ENCODE data around the gene CASP10.
"Not testable (repeated sequence)": the region's sequence is repeated elsewhere in the genome, so short reads cannot be mapped to it uniquely, and the experiment has no call there.

The CASP10 gene, protein sequence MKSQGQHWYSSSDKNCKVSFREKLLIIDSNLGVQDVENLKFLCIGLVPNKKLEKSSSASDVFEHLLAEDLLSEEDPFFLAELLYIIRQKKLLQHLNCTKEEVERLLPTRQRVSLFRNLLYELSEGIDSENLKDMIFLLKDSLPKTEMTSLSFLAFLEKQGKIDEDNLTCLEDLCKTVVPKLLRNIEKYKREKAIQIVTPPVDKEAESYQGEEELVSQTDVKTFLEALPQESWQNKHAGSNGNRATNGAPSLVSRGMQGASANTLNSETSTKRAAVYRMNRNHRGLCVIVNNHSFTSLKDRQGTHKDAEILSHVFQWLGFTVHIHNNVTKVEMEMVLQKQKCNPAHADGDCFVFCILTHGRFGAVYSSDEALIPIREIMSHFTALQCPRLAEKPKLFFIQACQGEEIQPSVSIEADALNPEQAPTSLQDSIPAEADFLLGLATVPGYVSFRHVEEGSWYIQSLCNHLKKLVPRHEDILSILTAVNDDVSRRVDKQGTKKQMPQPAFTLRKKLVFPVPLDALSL

DNA sequence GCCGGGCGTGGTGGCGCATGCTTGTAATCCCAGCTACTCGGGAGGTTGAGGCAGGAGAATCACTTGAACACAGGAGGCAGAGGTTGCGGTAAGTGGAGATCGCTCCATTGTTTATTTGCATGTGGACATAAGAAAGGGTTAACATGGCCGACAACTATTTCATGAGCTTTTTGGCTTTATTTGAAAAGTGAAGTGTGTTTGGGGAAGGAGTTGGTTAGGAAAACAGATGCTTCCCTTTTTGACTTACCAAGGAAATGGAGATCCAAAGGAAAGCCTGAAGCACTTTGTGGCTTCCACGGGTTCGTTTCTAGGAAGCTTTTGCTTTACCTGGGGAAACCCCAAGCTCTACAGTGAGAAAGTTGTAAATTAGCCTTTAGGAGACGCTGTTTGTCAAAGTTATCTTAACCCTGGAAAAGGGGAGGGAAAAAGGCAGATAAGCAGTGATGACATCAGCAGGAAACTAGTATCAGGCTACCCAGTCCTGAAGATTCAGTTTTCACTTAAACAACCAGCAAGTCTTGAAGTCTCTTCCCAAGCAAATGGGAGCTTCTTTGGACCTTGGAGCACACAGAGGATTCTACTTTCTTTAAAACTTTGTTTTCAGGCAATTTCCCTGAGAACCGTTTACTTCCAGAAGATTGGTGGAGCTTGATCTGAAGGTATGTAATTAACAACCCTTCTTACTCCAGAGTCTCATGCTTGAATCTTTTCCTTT is at the start of gene CASP10:
CASP10 (plus strand) TSS at position 492 of the 715 bp plus-strand sequence. CDS start 2,637 bp downstream, outside the sequence.
- Histone ChIP-seq H3K27ac (ENCODE audit: low read depth, low read length) (no peak within 1 kb of the TSS), H3K9ac (ENCODE audit: low read length) (no peak within 1 kb of the TSS)

DNA sequence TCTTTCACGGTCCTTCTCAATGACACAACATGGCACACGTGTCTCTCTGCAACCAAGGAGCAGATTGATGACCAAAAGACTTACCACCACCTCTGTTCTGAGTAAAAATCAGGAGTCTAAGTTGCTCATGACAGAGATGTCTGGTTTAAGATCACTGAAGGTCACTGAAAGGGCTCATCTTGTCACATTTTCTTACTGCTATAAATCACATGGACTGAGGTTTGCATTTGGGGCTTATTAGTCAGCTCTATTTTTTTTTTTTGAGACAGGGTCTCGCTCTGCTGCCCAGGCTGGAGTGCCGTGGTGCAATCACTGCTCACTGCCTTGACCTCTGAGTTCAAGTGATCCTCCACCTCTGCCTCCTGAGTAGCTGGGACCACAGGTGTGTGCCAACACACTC is 47.6 kb upstream of the CASP10 start:
- Histone ChIP-seq H3K27ac (ENCODE audit: low read depth, low read length) (no peak overlapping the region), H3K36me3 (ENCODE audit: control insufficient read depth, insufficient read depth, low read length) (peaks cover 44% of the 10 kb centered on the region), H3K4me3 (ENCODE audit: low read length) (no peak overlapping the region), H3K4me1 (ENCODE audit: control insufficient read depth, insufficient read depth, low read length) (no peaks in the 10 kb centered on the region), H3K27me3 (ENCODE audit: control insufficient read depth, insufficient read depth, low read length) (no peaks in the 10 kb centered on the region), H3K9ac (ENCODE audit: low read length) (no peak overlapping the region)

More for the DNA sequence above, at the start of gene CASP10:
- Histone ChIP-seq H3K27me3 (ENCODE audit: control insufficient read depth, insufficient read depth, low read length) (no peaks in the 10 kb centered on the region), H3K4me3 (ENCODE audit: low read length) (peak within 1 kb of the TSS; percentile 60), H3K36me3 (ENCODE audit: control insufficient read depth, insufficient read depth, low read length) (no peaks in the 10 kb centered on the region), H3K4me1 (ENCODE audit: control insufficient read depth, insufficient read depth, low read length) (no peaks in the 10 kb centered on the region)

DNA sequence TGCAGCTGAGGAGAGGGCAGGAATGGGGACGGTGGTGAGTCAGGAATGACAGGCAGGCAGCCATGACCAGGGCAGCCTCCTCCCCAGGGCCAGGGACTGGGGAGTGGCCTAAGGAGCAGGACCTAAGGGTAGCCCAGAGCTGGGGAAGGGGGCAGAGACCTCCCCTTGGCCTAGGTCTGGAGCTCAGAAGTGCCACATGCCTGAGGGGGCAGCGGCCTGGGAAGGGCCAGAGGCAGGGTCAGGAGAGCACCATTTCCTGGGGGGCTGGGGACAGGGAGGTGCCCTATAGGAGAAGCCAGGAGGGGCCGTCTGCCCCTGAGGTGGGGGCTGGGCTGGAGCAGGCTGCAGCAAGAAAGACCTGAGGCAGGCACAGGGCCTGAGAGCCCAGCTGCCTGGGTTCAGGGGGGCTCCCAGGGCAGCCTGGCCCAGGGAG is 46.0 kb upstream of the CASP10 start:
- H3K27me3 ChIP-seq (ENCODE audit: control insufficient read depth, insufficient read depth, low read length), result no peaks in the 10 kb centered on the region
- H3K27ac ChIP-seq (ENCODE audit: low read depth, low read length), result no peak overlapping the region
- peaks cover 44% of the 10 kb centered on the region for H3K36me3 ChIP-seq (ENCODE audit: control insufficient read depth, insufficient read depth, low read length)
- no peak overlapping the region for H3K4me3 ChIP-seq (ENCODE audit: low read length)
- no peak overlapping the region for H3K9ac ChIP-seq (ENCODE audit: low read length)
- H3K4me1 ChIP-seq (ENCODE audit: control insufficient read depth, insufficient read depth, low read length), result no peaks in the 10 kb centered on the region

DNA sequence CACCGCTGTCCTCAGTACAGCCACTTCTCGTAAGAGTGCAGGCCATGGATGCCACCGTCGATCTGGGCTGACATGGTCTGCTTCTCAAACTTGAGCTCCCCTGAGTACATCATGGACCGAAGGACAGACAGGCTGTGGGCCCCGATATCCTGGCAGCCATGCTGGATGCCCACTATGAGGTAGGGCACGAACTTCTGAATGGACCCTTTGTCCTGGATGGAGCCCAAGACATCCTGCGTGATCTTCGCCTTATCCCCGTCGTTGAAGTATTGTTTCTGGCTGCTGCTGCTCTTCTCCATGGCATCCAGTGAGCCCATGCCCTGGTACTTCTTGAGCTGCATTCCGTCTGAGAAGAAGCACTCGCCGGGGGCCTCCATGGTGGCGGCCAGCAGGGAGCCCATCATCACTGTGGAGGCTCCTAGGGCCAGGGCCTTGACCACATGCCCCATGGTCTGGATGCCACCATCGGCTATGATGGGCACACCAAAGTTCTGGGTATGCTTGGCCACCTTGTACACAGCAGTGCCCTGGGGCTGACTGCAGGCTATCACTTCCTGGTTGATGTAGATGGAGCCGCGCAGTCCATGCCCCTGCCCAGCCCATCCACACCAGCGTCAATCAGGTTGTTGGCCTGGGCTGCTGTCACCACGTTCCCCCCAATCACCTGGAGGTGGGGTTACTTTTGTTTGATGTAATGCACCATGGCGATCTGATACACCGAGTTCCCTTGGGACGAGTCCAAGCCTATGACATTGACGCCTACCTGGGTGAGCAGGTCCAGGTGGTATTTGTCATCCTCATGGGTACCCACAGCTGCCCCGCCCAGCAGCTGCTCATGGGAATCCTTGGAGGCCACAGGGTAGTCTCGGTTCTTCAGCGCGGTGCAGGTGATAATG is 45.2 kb upstream of the CASP10 start:
- no peaks in the 10 kb centered on the region for H3K27me3 ChIP-seq (ENCODE audit: control insufficient read depth, insufficient read depth, low read length)
- H3K4me1 ChIP-seq (ENCODE audit: control insufficient read depth, insufficient read depth, low read length), result no peaks in the 10 kb centered on the region
- H3K4me3 ChIP-seq (ENCODE audit: low read length), result no peak overlapping the region
- H3K27ac ChIP-seq (ENCODE audit: low read depth, low read length), result no peak overlapping the region
- H3K9ac ChIP-seq (ENCODE audit: low read length), result no peak overlapping the region
- peaks cover 44% of the 10 kb centered on the region for H3K36me3 ChIP-seq (ENCODE audit: control insufficient read depth, insufficient read depth, low read length)

DNA sequence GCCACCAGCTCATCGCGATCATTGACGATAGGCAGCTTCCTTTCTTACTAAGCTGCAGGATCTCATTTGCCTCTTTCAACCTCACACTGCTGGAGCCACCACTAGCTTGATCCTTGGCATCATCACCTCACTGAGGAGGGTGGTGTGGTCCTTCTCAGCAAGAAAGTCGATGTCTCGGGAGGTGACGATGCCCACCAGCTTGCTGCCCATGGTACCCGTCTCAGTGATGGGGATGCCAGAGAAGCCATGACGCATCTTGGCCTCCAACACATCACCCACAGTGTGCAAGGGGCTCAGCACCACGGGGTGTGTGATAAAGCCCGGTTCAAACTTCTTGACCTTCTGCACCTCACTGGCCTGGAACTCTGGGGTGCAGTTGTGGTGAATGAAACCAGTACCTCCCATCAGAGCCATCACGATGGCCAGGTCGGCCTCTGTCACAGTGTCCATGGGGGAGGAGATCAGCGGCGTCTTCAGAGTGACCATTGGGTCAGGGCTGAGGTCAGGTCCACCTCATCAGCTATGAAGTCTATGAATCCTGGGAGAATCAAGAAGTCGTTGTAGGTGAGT is 44.5 kb upstream of the CASP10 start:
- Histone ChIP-seq H3K36me3 (ENCODE audit: control insufficient read depth, insufficient read depth, low read length) (peaks cover 38% of the 10 kb centered on the region), H3K27me3 (ENCODE audit: control insufficient read depth, insufficient read depth, low read length) (no peaks in the 10 kb centered on the region), H3K4me3 (ENCODE audit: low read length) (no peak overlapping the region), H3K4me1 (ENCODE audit: control insufficient read depth, insufficient read depth, low read length) (no peaks in the 10 kb centered on the region), H3K27ac (ENCODE audit: low read depth, low read length) (no peak overlapping the region), H3K9ac (ENCODE audit: low read length) (no peak overlapping the region)

DNA sequence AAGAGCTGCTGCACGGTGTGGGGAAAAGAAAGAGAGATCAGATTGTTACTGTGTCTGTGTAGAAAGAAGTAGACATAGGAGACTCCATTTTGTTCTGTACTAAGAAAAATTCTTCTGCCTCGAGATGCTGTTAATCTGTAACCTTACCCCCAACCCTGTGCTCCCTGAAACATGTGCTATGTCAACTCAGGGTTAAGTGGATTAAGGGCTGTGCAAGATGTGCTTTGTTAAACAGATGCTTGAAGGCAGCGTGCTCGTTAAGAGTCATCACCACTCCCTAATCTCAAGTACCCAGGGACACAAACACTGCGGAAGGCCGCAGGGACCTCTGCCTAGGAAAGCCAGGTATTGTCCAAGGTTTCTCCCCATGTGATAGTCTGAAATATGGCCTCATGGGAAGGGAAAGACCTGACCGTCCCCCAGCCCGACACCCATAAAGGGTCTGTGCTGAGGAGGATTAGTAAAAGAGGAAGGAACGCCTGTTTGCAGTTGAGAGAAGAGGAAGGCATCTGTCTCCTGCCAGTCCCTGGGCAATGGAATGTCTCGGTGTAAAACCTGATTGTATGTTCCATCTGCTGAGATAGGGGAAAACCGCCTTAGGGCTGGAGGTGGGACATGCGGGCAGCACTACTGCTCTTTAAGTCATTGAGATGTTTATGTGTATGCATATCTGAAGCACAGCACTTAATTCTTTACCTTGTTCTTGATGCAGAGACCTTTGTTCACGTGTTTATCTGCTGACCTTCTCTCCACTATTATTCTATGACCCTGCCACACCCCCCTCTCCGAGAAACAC is 43.8 kb upstream of the CASP10 start:
- H3K27ac ChIP-seq (ENCODE audit: low read depth, low read length); H3K4me1 ChIP-seq (ENCODE audit: control insufficient read depth, insufficient read depth, low read length); H3K4me3 ChIP-seq (ENCODE audit: low read length); H3K9ac ChIP-seq (ENCODE audit: low read length); H3K27me3 ChIP-seq (ENCODE audit: control insufficient read depth, insufficient read depth, low read length): not testable (repeated sequence)
- peaks cover 38% of the 10 kb centered on the region for H3K36me3 ChIP-seq (ENCODE audit: control insufficient read depth, insufficient read depth, low read length)

DNA sequence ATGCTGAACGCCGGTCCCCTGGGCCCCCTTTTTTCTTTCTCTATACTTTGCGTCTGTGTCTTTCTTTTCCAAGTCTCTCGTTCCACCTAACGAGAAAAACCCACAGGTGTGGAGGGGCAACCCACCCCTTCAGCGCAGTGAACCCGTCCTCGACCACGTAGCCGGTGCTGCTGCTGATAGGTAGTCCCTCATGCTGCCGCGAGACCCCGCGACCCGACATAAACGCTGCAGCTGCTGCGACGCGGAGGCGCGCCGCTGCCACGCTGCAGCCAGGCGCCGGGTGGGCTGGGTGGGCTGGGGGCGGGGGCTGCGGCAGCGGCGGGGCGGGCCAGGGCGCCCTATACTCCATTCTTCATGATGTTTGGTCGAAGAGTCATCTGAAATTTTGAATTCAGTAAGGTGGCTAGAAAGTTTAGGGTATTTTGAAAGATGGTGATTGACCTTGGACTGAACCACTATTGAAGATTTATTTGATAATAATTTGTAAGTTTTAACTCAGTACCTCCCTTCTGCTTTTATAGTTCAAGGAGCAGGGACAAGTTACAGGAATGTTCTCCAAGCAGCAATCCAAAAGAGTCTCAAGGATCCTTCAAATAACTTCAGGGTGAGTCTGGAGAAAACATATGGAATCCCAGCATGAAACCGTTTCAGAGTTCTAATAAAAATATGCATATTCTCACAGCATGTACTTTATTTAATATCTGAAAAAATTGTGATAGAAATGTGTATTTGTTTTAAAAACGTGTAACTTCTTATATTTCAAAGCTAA is 42.9 kb upstream of the CASP10 start:
- Histone ChIP-seq H3K4me3 (ENCODE audit: low read length) (no peak overlapping the region), H3K36me3 (ENCODE audit: control insufficient read depth, insufficient read depth, low read length) (peaks cover 38% of the 10 kb centered on the region), H3K9ac (ENCODE audit: low read length) (no peak overlapping the region), H3K4me1 (ENCODE audit: control insufficient read depth, insufficient read depth, low read length) (no peaks in the 10 kb centered on the region), H3K27ac (ENCODE audit: low read depth, low read length) (no peak overlapping the region), H3K27me3 (ENCODE audit: control insufficient read depth, insufficient read depth, low read length) (no peaks in the 10 kb centered on the region)

DNA sequence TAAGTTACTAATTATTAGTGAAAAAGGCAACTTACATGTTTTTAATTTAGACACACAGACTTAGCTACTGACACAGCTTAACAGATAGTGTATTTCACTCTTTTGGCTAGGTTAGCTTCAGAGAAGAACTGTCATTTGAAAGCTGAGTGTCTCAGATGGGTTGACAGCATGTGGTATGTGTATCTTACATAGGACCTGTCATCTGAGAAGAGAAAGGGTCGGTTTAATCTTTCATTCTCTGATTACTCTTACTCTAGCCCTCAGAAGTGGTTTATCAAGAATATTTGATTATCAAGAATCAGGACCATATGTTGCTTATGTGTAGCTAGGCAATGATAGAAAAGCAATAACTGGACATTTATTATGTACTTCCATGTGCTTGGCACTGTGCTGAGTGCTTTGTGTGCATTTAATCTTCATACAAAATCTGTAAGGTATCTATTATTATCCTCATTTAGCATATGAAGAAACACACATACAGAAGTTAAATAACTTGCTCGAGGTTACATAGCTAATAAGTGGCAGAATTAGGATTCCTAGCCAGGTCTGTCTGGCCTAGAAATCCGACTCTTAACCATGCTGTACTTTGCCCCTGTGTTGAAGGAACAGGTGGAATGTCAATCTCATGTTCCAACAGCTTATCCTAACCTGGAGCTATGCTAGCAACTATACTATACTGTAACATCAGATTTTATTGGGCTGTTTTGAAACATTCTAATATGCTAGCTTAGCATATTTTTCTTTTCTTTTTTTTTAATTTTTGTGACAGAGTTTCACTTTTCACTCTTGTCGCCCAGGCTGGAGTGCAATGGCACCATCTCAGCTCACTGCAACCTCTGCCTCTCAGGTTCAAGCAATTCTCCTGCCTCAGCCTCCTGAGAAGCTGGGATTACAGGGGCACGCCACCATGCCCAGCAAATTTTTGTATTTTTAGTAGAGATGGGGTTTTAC is 38.6 kb upstream of the CASP10 start:
- peaks cover 3% of the 10 kb centered on the region for H3K4me1 ChIP-seq (ENCODE audit: control insufficient read depth, insufficient read depth, low read length)
- H3K36me3 ChIP-seq (ENCODE audit: control insufficient read depth, insufficient read depth, low read length), result peaks cover 6% of the 10 kb centered on the region
- no peak overlapping the region for H3K9ac ChIP-seq (ENCODE audit: low read length)
- H3K27me3 ChIP-seq (ENCODE audit: control insufficient read depth, insufficient read depth, low read length), result no peaks in the 10 kb centered on the region
- no peak overlapping the region for H3K4me3 ChIP-seq (ENCODE audit: low read length)
- no peak overlapping the region for H3K27ac ChIP-seq (ENCODE audit: low read depth, low read length)

DNA sequence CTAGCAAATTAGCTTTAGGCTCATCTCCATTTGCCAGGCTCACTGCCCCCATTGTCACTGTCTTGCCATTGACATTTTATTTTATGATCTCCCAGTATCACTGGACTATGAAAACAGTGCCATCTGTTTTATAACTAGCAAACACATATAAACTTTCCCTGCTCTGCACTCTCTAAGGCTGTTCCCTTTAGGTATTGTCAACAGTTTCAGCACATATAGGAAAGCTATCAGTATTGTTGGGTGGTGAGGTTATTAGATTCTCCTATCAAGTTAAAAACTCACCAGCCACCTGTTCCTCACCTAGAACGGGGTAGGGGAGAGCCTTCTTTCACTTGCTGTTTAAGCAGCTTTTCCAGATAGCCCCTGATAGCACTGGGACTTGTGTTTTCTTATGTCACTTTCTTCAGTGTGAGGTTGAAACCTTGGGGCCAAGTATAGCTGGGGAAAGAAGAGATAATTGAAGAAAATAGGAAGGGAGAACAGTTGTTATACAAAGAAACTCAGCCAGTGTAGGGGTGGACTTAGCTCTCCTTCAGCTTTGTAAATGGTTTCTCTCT is 34.4 kb upstream of the CASP10 start:
- no peak overlapping the region for H3K4me3 ChIP-seq (ENCODE audit: low read length)
- H3K36me3 ChIP-seq (ENCODE audit: control insufficient read depth, insufficient read depth, low read length), result peaks cover 14% of the 10 kb centered on the region
- H3K27me3 ChIP-seq (ENCODE audit: control insufficient read depth, insufficient read depth, low read length), result no peaks in the 10 kb centered on the region
- peak overlapping the region; percentile 57 for H3K27ac ChIP-seq (ENCODE audit: low read depth, low read length)
- no peak overlapping the region for H3K9ac ChIP-seq (ENCODE audit: low read length)
- H3K4me1 ChIP-seq (ENCODE audit: control insufficient read depth, insufficient read depth, low read length), result peaks cover 11% of the 10 kb centered on the region

All from rectal smooth muscle tissue (tissue), 1 donor.